Heart right ventricle (tissue), 16 donors: ENCODE data around the gene TMEM154. TPM values are rescaled to one million over a fixed set of nuclear protein-coding genes. Genes with fewer than 3 reads are reported as not detected.

ENCODE experiments used
- ATAC-seq, 8 donors: fragments of 200-7000 bp; cut with Tn5 transposase; one replicate each; pipeline ENCODE4 v1.9.1; 2020; ENCODE audit warnings: mild to moderate bottlenecking in 8 of 8, moderate library complexity in 8 of 8, moderate number of reproducible peaks in 1 of 8
- DNase-seq, 2 donors: peaks; one replicate each; pipeline ENCODE4 v3.0.0-alpha.2; 2020
- H3K27ac ChIP-seq, 10 donors: fragments of 200-600 bp; sonication (generic) in 2 of 10; one replicate each; pipeline versions ENCODE4 v1.5.0 to v1.8.0; 2020 to 2022; ENCODE audit warnings: mild to moderate bottlenecking in 3 of 10
- H3K27me3 ChIP-seq, 7 donors: fragments of 200-600 bp; one replicate each; pipeline ENCODE4 v1.8.0; 2021 to 2022; ENCODE audit warnings: mild to moderate bottlenecking in 2 of 7
- H3K36me3 ChIP-seq, 9 donors: fragments of 200-600 bp; sonication (generic) in 1 of 9; one replicate each; pipeline versions ENCODE4 v1.5.0 to v1.8.0; 2020 to 2022; ENCODE audit warnings: mild to moderate bottlenecking in 2 of 9
- H3K4me1 ChIP-seq, 9 donors: fragments of 200-600 bp; sonication (generic) in 1 of 9; one replicate each; pipeline versions ENCODE4 v1.5.0 to v1.8.0; 2020 to 2022; ENCODE audit warnings: mild to moderate bottlenecking in 4 of 9
- H3K4me3 ChIP-seq, 10 donors: fragments of 200-600 bp; sonication (generic) in 2 of 10; one replicate each; pipeline versions ENCODE4 v1.5.0 to v1.8.0; 2020 to 2022; ENCODE audit warnings: mild to moderate bottlenecking in 7 of 10, moderate library complexity in 2 of 10
- H3K9me3 ChIP-seq, 11 donors: fragments of 200-600 bp in 10 of 11; sonication (generic) in 2 of 11; one replicate each; pipeline versions ENCODE4 v1.5.0 to v1.8.0; 2013 to 2022; ENCODE audit warnings: mild to moderate bottlenecking in 2 of 11, control low read depth in 1 of 11, moderate library complexity in 1 of 11
- WGBS, 2 donors: extraction: QIAGEN DNeasy Blood & Tissue Kit; methylation state at CpG; one replicate each; pipeline ENCODE4 v1.1.7; 2013; ENCODE audit warnings: inconsistent platforms in 1 of 2; 5-methylcytosine and 5-hydroxymethylcytosine counted together
- intact Hi-C, 10 donors: fragments of 100-400 bp; cut with DNase I; formaldehyde crosslinking; loops; one replicate each; pipeline versions ENCODE4 v1.11.1 to v1.14.2; 2022
- polyA plus RNA-seq, 2 donors: library from polyadenylated mRNA; stranded (reverse); fragments of 200-250 nt; gene quantifications; one replicate each; pipeline ENCODE4 v1.2.3, GENCODE V29; 2013
- total RNA-seq, 10 donors: library from RNA; stranded (reverse); fragmentation: NEBNext Ultra II Directional in 3 of 10; extraction: Animal tissue kit (Norgen Biotek cat#: 25700) in 3 of 10; gene quantifications; one replicate each; pipeline versions ENCODE4 v1.2.1 to v1.2.4, GENCODE V29; 2021 to 2023
- TF ChIP-seq, protein P1 (sequence below), 9 donors: fragments of 200-600 bp; sonication (generic) in 2 of 9; IDR thresholded peaks; one replicate each; pipeline versions ENCODE4 v1.5.0 to v1.8.0; 2021 to 2022; ENCODE audit warnings: antibody characterized with exemption in 9 of 9, mild to moderate bottlenecking in 5 of 9, moderate library complexity in 1 of 9
- donor health status: Arrhythmogenic right ventricular cardiomyopathy.
- donor health status: ischemic (EF 13 %, LVEDD 7.1; RV severe dilation, severe dysfunction).
- donor health status: healthy with polysubstance abuse.
- donor health status: DM: no; HTN: yes; CAD: no.
- donor health status: DM: no; HTN: no; CAD: no.
- donor health status: ischemic (EF 25% LVEDD 6.9; RV normal size, moderate dysfunction).
- donor health status: ischemic (EF 25% LVEDD 5.7; RV mildly dilated, moderate dysfunction).
- donor health status: healthy.
- donor health status: DM: yes; HTN: yes; CAD: no.
- donor health status: Ischemic cardiomyopathy.
- donor health status: ischemic (EF 35%, LVEDD 5.7; RV mildly dilated, moderate dysfunction).
- donor health status: nonischemic (EF 11% LVEDD 7.7; RV severe dilation, severe dysfunction).
- donor health status: DM: yes; HTN: yes; CAD: no.
- donor health status: PGD.
- donor health status: ischemic (EF 29% LVEDD 5.4; RV normal size, mild dysfunction).
- donor health status: nonischemic (EF 23%, LVEDD 6.1; RV moderate dilation, normal function).

TMEM154 gene
- total and polyA plus RNA-seq, 12 donors, result 0.25 to 5.4 (median 1.8) TPM

DNA sequence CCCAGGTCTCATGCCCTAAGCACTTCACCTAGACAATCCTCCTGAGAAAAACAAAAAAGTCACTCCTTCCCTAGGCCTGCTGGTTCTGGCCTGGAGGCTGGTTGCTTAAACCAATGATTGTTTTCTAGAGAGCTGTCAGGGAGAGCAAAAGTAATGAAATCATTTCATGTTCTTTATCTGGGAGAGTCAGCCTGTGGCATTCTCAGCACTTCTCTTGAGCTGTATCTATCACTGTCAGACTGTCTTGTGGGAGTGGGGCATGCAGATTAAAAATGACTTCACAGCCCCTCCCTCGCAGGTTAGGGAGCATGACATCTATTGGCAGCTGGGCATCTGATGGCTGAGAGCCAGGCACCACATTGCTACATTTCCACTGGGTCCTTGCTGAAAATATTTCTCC is 20.4 kb upstream of the TMEM154 start:
- TF ChIP-seq, protein P1, sequence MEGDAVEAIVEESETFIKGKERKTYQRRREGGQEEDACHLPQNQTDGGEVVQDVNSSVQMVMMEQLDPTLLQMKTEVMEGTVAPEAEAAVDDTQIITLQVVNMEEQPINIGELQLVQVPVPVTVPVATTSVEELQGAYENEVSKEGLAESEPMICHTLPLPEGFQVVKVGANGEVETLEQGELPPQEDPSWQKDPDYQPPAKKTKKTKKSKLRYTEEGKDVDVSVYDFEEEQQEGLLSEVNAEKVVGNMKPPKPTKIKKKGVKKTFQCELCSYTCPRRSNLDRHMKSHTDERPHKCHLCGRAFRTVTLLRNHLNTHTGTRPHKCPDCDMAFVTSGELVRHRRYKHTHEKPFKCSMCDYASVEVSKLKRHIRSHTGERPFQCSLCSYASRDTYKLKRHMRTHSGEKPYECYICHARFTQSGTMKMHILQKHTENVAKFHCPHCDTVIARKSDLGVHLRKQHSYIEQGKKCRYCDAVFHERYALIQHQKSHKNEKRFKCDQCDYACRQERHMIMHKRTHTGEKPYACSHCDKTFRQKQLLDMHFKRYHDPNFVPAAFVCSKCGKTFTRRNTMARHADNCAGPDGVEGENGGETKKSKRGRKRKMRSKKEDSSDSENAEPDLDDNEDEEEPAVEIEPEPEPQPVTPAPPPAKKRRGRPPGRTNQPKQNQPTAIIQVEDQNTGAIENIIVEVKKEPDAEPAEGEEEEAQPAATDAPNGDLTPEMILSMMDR (IDR thresholded peaks at IDR 0.05), result no peak
- H3K4me3 ChIP-seq, result no peak overlapping the region
- 68% methylated on average over 1 of the region's 1 CpG for WGBS, 2 donors
- peaks cover 0 to 16% (median 0%) of the 10 kb centered on the region in 9 donors for H3K4me1 ChIP-seq
- DNase-seq (no peak), ATAC-seq (no peak)
- H3K27ac ChIP-seq, result no peak overlapping the region
- peaks cover 0 to 5% (median 0%) of the 10 kb centered on the region in 7 donors for H3K27me3 ChIP-seq
- peaks cover 0 to 18% (median 0%) of the 10 kb centered on the region in 11 donors for H3K9me3 ChIP-seq
- intact Hi-C loops, result no loop called here
- no peaks in the 10 kb centered on the region for H3K36me3 ChIP-seq

DNA sequence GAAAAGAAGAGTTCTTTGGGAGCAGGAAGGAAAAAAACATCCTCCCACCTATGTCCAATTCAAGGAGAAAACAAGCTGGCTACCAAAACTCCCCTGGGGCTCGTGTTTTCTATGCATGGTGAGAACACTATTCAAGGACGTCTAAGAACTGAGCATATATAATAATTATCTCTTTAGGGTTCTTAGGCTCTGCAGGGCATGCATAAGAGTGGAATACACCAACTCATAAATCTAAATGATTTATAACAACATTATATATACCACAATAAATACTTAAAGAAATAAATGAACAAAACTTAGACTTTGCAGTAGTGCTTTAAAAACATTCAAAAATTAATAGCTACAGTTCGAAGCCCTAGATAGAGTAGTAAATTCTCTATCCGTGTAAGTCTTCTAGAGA is 19.5 kb upstream of the TMEM154 start:
- WGBS, 2 donors, result 73 to 75% methylated on average over 4 of the region's 4 CpGs
- Histone ChIP-seq H3K36me3 (no peaks in the 10 kb centered on the region), H3K4me3 (no peak overlapping the region), H3K9me3 (peaks cover 0 to 15% (median 0%) of the 10 kb centered on the region in 11 donors), H3K27me3 (peaks cover 0 to 5% (median 0%) of the 10 kb centered on the region in 7 donors), H3K27ac (no peak overlapping the region), H3K4me1 (peaks cover 0 to 16% (median 0%) of the 10 kb centered on the region in 9 donors)
- DNase-seq (no peak), ATAC-seq (no peak)
- intact Hi-C loops, result no loop called here
- TF ChIP-seq, protein P1 (IDR thresholded peaks at IDR 0.05), result no peak

DNA sequence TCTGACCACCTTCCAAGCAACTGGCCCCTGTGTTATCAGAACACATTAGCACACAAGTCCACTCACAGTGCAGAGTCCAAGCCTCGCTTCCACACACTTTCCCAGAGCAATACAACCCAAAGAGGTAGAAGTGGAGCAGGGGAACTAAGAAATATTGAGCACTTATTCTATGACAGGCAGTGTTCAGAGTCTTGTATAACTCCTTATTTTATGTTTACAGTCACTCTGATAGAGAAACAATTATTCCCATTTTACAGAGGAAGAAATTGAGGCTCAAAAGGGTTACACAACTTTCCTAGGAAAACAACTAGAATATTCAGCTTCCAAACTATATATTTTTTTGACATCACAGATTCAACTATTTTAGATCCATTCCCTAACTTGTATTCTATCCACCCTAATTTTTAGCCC is 18.3 kb upstream of the TMEM154 start:
- H3K36me3 ChIP-seq, result no peaks in the 10 kb centered on the region
- H3K9me3 ChIP-seq, result peaks cover 0 to 6% (median 0%) of the 10 kb centered on the region in 11 donors
- H3K4me1 ChIP-seq, result peaks cover 0 to 16% (median 0%) of the 10 kb centered on the region in 9 donors
- 0 to 47% methylated on average over 1 of the region's 1 CpG for WGBS, 2 donors
- peaks cover 0 to 5% (median 0%) of the 10 kb centered on the region in 7 donors for H3K27me3 ChIP-seq
- TF ChIP-seq, protein P1 (IDR thresholded peaks at IDR 0.05), result no peak
- no peak for ATAC-seq
- H3K27ac ChIP-seq, result no peak overlapping the region
- no peak for DNase-seq
- no peak overlapping the region for H3K4me3 ChIP-seq
- intact Hi-C loops, result no loop called here

DNA sequence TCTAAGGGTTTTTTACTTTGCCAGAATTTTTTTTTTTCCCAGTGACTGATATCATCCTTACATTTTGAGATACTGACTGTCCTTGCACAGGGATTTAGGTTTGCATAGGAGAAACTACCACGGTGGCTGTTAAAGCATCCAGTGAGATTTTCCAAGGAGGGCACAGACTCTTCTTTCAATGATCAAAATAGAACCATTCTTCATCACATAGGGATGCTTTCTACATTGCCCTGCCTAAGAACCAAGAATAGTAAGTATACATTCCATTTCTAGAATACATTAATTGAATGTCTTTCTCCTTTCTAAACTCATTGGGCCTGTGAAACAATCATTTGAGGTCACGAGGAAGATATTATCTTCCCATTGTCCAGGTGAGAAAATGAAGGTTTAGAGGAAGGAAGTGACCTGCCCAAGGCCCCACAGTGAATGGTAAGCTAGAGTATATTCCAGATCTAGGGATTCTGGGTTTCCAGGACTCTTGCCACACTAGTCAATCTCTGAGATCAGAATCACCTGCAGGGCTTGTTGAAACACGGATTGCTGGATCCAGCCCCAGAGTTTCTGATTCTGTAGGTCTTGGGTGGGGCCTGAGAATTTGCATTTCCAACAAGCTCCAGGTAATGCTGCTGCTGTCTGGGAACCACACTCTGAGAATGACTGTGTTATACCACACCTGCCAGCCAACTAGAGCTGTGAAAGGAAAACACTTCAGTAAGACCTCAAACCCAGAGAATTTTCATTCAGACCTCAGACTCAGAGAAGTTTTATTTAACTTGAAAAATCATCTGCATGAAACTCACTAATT is 17.7 kb upstream of the TMEM154 start:
- DNase-seq (no peak), ATAC-seq (peak in 1 of 8 donors; percentile 21)
- peak overlapping the region in 1 of 10 donors; percentile 3 for H3K27ac ChIP-seq
- intact Hi-C loops, result no loop called here
- peaks cover 0 to 5% (median 0%) of the 10 kb centered on the region in 7 donors for H3K27me3 ChIP-seq
- 72 to 79% methylated on average over 3 of the region's 3 CpGs for WGBS, 2 donors
- H3K36me3 ChIP-seq, result no peaks in the 10 kb centered on the region
- no peak overlapping the region for H3K4me3 ChIP-seq
- peaks cover 0 to 16% (median 0%) of the 10 kb centered on the region in 9 donors for H3K4me1 ChIP-seq
- TF ChIP-seq, protein P1 (IDR thresholded peaks at IDR 0.05), result no peak
- no peaks in the 10 kb centered on the region for H3K9me3 ChIP-seq
